Measurements from ENCODE around the gene SLC26A6. TPM values are rescaled to one million over a fixed set of nuclear protein-coding genes. Genes with fewer than 3 reads are reported as not detected.

Gene SLC26A6
- total RNA-seq, 1 experiment from 2014 or later: 44.9 TPM

- Histone ChIP-seq H3K4me1 (ENCODE audit: insufficient read depth, low read length) (peaks cover 8% of the 10 kb centered on the region; the same call in 1 of the 2 replicates), H3K27ac (ENCODE audit: low read length) (no peak overlapping the region), H2AFZ (ENCODE audit: low read length) (no peak overlapping the region; the same call in 1 of the 2 replicates), H3K4me2 (ENCODE audit: low read length) (no peak overlapping the region), H3K36me3 (ENCODE audit: low read depth, low read length) (peaks cover 5% of the 10 kb centered on the region; the same call in 1 of the 2 replicates), H3K4me3 (ENCODE audit: low read length) (no peak overlapping the region), H3K9ac (ENCODE audit: low read length) (no peak overlapping the region), H3F3A (ENCODE audit: low read length, unreplicated experiment) (no peaks in the 10 kb centered on the region), H3K9me3 (ENCODE audit: low read length) (peaks cover 8% of the 10 kb centered on the region), H3K79me2 (ENCODE audit: low read length) (peaks cover 4% of the 10 kb centered on the region), H3K27me3 (ENCODE audit: low read length) (no peaks in the 10 kb centered on the region), H3K9me2 (replicated peaks; ENCODE audit: low read length) (no peaks in the 10 kb centered on the region), H4K20me1 (ENCODE audit: low read length) (no peaks in the 10 kb centered on the region)
- BruUV-seq (replicated peaks): no TSS peak
- ChIA-PET POLR2A (ENCODE audit: unreplicated experiment) (interaction anchor here (0.6 kb wide), 1 partner anchor 72 kb away, joined by 18 read pairs; no protein-coding TSS in a partner anchor), CTCF (interaction anchor here (0.6 kb wide), 1 partner anchor 56 kb away, joined by 6 read pairs; no protein-coding TSS in a partner anchor)
- ATAC-seq: no peak
- no peak for TF ChIP-seq EZH2 (IDR thresholded peaks at IDR 0.05; ENCODE audit: low read length, unreplicated experiment)
- no peak for TF ChIP-seq CTCF (conservative IDR thresholded peaks at IDR 0.05; ENCODE audit: low read depth, low read length)
- TF ChIP-seq EZH2phosphoT487 (IDR thresholded peaks at IDR 0.05; ENCODE audit: borderline replicate concordance, low read length): no peak
- peak; percentile 79 for DNase-seq
- intact Hi-C loops (cut with micrococcal nuclease): no loop called here
Observed at GRCh38 chr3:48614044-48614443, 21.2 kb downstream of the SLC26A6 start.

- Histone ChIP-seq H3K79me2 (ENCODE audit: low read length) (peaks cover 22% of the 10 kb centered on the region), H3K4me1 (ENCODE audit: insufficient read depth, low read length) (peaks cover 16% of the 10 kb centered on the region), H3K4me3 (ENCODE audit: low read length) (no peak overlapping the region), H3K27me3 (ENCODE audit: low read length) (no peaks in the 10 kb centered on the region), H3K9ac (ENCODE audit: low read length) (no peak overlapping the region), H3F3A (ENCODE audit: low read length, unreplicated experiment) (no peaks in the 10 kb centered on the region), H2AFZ (ENCODE audit: low read length) (no peak overlapping the region), H3K4me2 (ENCODE audit: low read length) (no peak overlapping the region), H4K20me1 (ENCODE audit: low read length) (no peaks in the 10 kb centered on the region), H3K9me2 (replicated peaks; ENCODE audit: low read length) (no peaks in the 10 kb centered on the region), H3K9me3 (ENCODE audit: low read length) (peaks cover 4% of the 10 kb centered on the region), H3K27ac (ENCODE audit: low read length) (no peak overlapping the region), H3K36me3 (ENCODE audit: low read depth, low read length) (peaks cover 15% of the 10 kb centered on the region)
- BruUV-seq (replicated peaks): no TSS peak
- ChIA-PET POLR2A (ENCODE audit: unreplicated experiment) (no interaction called here), CTCF (interaction anchor here (0.6 kb wide), 1 partner anchor 57 kb away, joined by 4 read pairs; no protein-coding TSS in a partner anchor)
- no peak for ATAC-seq
- intact Hi-C loops (cut with micrococcal nuclease): no loop called here
- no peak for DNase-seq
- TF ChIP-seq EZH2 (IDR thresholded peaks at IDR 0.05; ENCODE audit: low read length, unreplicated experiment) (no peak), CTCF (conservative IDR thresholded peaks at IDR 0.05; ENCODE audit: low read depth, low read length) (no peak), EZH2phosphoT487 (IDR thresholded peaks at IDR 0.05; ENCODE audit: borderline replicate concordance, low read length) (no peak)
Observed at GRCh38 chr3:48612309-48612708, 23.0 kb downstream of the SLC26A6 start.
